GM21723 (cell line): ENCODE data around the gene SLC8A2.
"Not testable (repeated sequence)": the region's sequence is repeated elsewhere in the genome, so short reads cannot be mapped to it uniquely, and the experiment has no call there.

ENCODE experiments used
- ATAC-seq: cut with Tn5 transposase; IDR thresholded peaks from one replicate; pipeline ENCODE4 v1.9.1; 2021; ENCODE audit warnings: mild to moderate bottlenecking, moderate library complexity; ENCODE audit not compliant: unreplicated experiment

Gene SLC8A2

GRCh38 chr19:47414469-47414868 lies 57.2 kb downstream of the SLC8A2 start:
- ATAC-seq: no peak

- no peak for ATAC-seq
These were observed 57.8 kb downstream of the SLC8A2 start for GRCh38 chr19:47413941-47414340.

GRCh38 chr19:47411696-47412095 lies 60.0 kb downstream of the SLC8A2 start:
- not testable (repeated sequence) for ATAC-seq

- ATAC-seq: no peak
These were observed 60.6 kb downstream of the SLC8A2 start for GRCh38 chr19:47411101-47411500.

GRCh38 chr19:47408156-47408938 lies 63.3 kb downstream of the SLC8A2 start:
- ATAC-seq: no peak

- no peak for ATAC-seq
These were observed 64.3 kb downstream of the SLC8A2 start for GRCh38 chr19:47407417-47407774.

GRCh38 chr19:47406711-47407416 lies 64.8 kb downstream of the SLC8A2 start:
- ATAC-seq: no peak

- ATAC-seq: no peak
These were observed 65.8 kb downstream of the SLC8A2 start for GRCh38 chr19:47405854-47406417.

GRCh38 chr19:47405197-47405550 lies 66.5 kb downstream of the SLC8A2 start:
- no peak for ATAC-seq

- no peak for ATAC-seq
These were observed 67.1 kb downstream of the SLC8A2 start for GRCh38 chr19:47404334-47405196.

GRCh38 chr19:47402504-47402903 lies 69.2 kb downstream of the SLC8A2 start:
- no peak for ATAC-seq

- ATAC-seq: no peak
These were observed 72.7 kb downstream of the SLC8A2 start for GRCh38 chr19:47398707-47399597.

- no peak for ATAC-seq
These were observed 80.0 kb downstream of the SLC8A2 start for GRCh38 chr19:47391510-47392223.

- ATAC-seq: no peak
These were observed 80.9 kb downstream of the SLC8A2 start for GRCh38 chr19:47390533-47391488.

- ATAC-seq: no peak
These were observed 82.5 kb downstream of the SLC8A2 start for GRCh38 chr19:47389150-47389556.

GRCh38 chr19:47388721-47389120 lies 83.0 kb downstream of the SLC8A2 start:
- ATAC-seq: not testable (repeated sequence)

GRCh38 chr19:47387623-47388022 lies 84.1 kb downstream of the SLC8A2 start:
- ATAC-seq: not testable (repeated sequence)

GRCh38 chr19:47386582-47386981 lies 85.1 kb downstream of the SLC8A2 start:
- ATAC-seq: not testable (repeated sequence)
